SU-DHL-6 (cell line): ENCODE data around the gene LRFN2.

ENCODE experiments used
- H2AFZ ChIP-seq: fragments of 200-600 bp; sonication (generic); 2 replicates; pipeline ENCODE4 v1.6.1; 2014; ENCODE audit warnings: low read depth, mild to moderate bottlenecking, moderate library complexity, mixed read lengths, antibody characterized with exemption, low read length; ENCODE audit not compliant: severe bottlenecking
- H3F3A ChIP-seq: fragments of 200-600 bp; shearing (Covaris generic); 2 replicates; pipeline ENCODE4 v1.6.0; 2016; ENCODE audit warnings: antibody characterized with exemption, mild to moderate bottlenecking; ENCODE audit not compliant: insufficient read depth
- H3K27ac ChIP-seq: fragments of 200-600 bp; sonication (generic); 2 replicates; pipeline ENCODE4 v1.5.1; 2016; ENCODE audit warnings: low read depth, mild to moderate bottlenecking, low read length, moderate library complexity, mixed read lengths
- H3K27me3 ChIP-seq: fragments of 200-600 bp; sonication (generic), shearing (Covaris generic); 2 replicates; pipeline ENCODE4 v1.6.0; 2014; ENCODE audit warnings: mild to moderate bottlenecking, low read length
- H3K36me3 ChIP-seq: fragments of 200-600 bp; sonication (generic); 2 replicates; pipeline ENCODE4 v1.6.1; 2014; ENCODE audit warnings: mild to moderate bottlenecking, low read length, mixed read lengths
- H3K4me2 ChIP-seq: fragments of 300-600, 200-600 bp; shearing (Covaris generic), sonication (generic); 2 replicates; pipeline ENCODE4 v1.6.0; 2014; ENCODE audit warnings: low read length, low read depth, mild to moderate bottlenecking; ENCODE audit not compliant: poor library complexity, severe bottlenecking
- H3K4me3 ChIP-seq: fragments of 200-600 bp; sonication (generic); 2 replicates; pipeline ENCODE4 v1.5.1; 2014; ENCODE audit warnings: antibody characterized with exemption, low read length, mild to moderate bottlenecking, mixed read lengths; ENCODE audit not compliant: insufficient read depth, poor library complexity, severe bottlenecking
- H3K79me2 ChIP-seq: fragments of 200-600 bp; sonication (generic); 2 replicates; pipeline ENCODE4 v1.6.1; 2014; ENCODE audit warnings: mild to moderate bottlenecking, low read length, moderate library complexity; ENCODE audit not compliant: insufficient read depth
- H3K9ac ChIP-seq: fragments of 200-600 bp; sonication (generic); 2 replicates; pipeline ENCODE4 v1.7.0; 2014; ENCODE audit warnings: mild to moderate bottlenecking, low read length
- H3K9me2 ChIP-seq: fragments of 200-600 bp; sonication (generic); replicated peaks from 2 replicates; pipeline ENCODE4 v1.6.1; 2014; ENCODE audit warnings: low read length; ENCODE audit not compliant: insufficient read depth
- H3K9me3 ChIP-seq: fragments of 200-600 bp; sonication (generic); 2 replicates; pipeline ENCODE4 v1.6.1; 2014; ENCODE audit warnings: low read length, mixed read lengths; ENCODE audit not compliant: insufficient read depth
- H4K20me1 ChIP-seq: fragments of 200-600 bp; sonication (generic); 2 replicates; pipeline ENCODE4 v1.6.1; 2014; ENCODE audit warnings: low read depth, mild to moderate bottlenecking, antibody characterized with exemption, low read length, moderate library complexity, mixed read lengths
- CTCF ChIP-seq: fragments of 200-600 bp; sonication (generic); IDR thresholded peaks from one replicate; pipeline ENCODE4 v1.5.1; 2017; ENCODE audit warnings: antibody characterized with exemption, mild to moderate bottlenecking, low read length, moderate library complexity; ENCODE audit not compliant: insufficient read depth, poor library complexity, severe bottlenecking
- EZH2phosphoT487 ChIP-seq: fragments of 200-600 bp; sonication (generic), shearing (Covaris generic); conservative IDR thresholded peaks from 2 replicates; pipeline ENCODE4 v1.6.1; 2018; ENCODE audit warnings: mild to moderate bottlenecking, antibody characterized with exemption, low read length, moderate library complexity, mixed read lengths

LRFN2 gene

DNA sequence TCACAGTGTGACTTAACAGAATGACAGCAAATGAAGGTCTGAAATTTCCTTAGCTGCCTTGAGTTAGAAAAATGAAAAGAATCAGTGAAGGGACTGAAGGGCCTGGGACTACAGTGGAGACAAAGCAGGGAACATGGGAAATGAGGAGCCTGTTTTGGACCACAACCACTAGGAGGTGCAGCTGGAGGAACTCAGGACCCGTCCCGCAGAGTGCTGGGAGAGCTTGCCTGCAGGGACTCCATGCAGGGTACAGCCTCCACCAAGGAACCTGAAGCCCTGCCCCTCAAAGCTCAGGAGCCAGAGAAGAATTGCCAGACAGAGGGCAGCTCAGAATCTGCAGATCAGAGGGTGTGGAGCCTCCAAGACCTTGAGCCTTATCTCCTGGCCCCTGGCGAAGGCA lies 50.7 kb downstream of the LRFN2 start:
- Histone ChIP-seq H3F3A (no peaks in the 10 kb centered on the region), H3K4me2 (no peak overlapping the region), H3K9me2 (no peaks in the 10 kb centered on the region), H4K20me1 (no peaks in the 10 kb centered on the region), H3K79me2 (no peaks in the 10 kb centered on the region), H2AFZ (no peak overlapping the region), H3K4me3 (no peak overlapping the region), H3K9ac (no peak overlapping the region), H3K36me3 (no peaks in the 10 kb centered on the region), H3K27me3 (no peaks in the 10 kb centered on the region), H3K27ac (no peak overlapping the region), H3K9me3 (no peaks in the 10 kb centered on the region)
- no peak for TF ChIP-seq EZH2phosphoT487
- TF ChIP-seq CTCF: no peak

GRCh38 chr6:40535819-40536380 lies 51.3 kb downstream of the LRFN2 start:
- Histone ChIP-seq H3K9ac (no peak overlapping the region), H3K36me3 (no peaks in the 10 kb centered on the region), H3K4me2 (no peak overlapping the region), H3F3A (no peaks in the 10 kb centered on the region), H2AFZ (no peak overlapping the region), H3K9me2 (no peaks in the 10 kb centered on the region), H3K79me2 (no peaks in the 10 kb centered on the region), H4K20me1 (no peaks in the 10 kb centered on the region), H3K27me3 (no peaks in the 10 kb centered on the region), H3K27ac (no peak overlapping the region), H3K9me3 (no peaks in the 10 kb centered on the region), H3K4me3 (no peak overlapping the region)
- TF ChIP-seq CTCF (no peak), EZH2phosphoT487 (no peak)

DNA sequence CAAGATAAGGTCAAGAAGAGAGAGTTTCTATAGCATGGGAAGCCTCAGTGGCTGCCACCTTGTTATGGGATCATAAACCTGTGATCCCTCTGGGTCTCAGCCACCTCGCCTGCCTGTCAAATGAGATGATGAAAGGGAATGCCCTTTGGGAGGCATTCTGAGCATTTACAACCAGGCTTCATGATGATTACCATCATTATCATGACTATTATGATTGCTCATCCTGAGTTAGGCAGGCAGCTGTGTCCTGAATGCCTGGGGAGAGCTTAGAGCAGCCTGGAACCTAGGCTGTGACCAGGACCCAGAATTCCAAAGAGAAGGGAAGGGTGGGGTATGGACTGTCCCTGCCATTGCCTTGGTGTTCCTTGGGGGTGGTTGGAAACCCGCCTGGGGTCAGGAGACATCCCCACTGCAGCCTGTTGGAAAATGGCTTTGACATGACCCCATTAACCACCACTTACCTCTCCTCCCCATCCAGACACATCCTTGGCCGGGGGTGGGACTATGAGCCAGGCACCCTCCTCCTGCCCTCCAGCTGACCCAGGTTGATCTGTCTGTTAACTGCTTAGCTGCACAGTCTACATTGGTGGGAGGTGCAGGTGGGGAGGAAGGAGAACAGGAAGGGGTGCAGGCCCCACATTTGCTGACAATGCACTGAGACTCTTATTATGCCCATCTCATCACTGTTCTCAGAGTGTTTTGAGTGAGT lies 51.9 kb downstream of the LRFN2 start:
- Histone ChIP-seq H2AFZ (no peak overlapping the region), H3K9me2 (no peaks in the 10 kb centered on the region), H3K27ac (no peak overlapping the region), H3K9ac (no peak overlapping the region), H3K79me2 (no peaks in the 10 kb centered on the region), H3K4me3 (no peak overlapping the region), H4K20me1 (no peaks in the 10 kb centered on the region), H3K9me3 (no peaks in the 10 kb centered on the region), H3K27me3 (no peaks in the 10 kb centered on the region), H3K36me3 (no peaks in the 10 kb centered on the region), H3F3A (no peaks in the 10 kb centered on the region), H3K4me2 (no peak overlapping the region)
- TF ChIP-seq EZH2phosphoT487 (no peak), CTCF (no peak)
